GM19193 (cell line): ENCODE data around the gene COL4A1.

Experiments
- POLR2A ChIP-seq: IDR thresholded peaks from 4 replicates; pipeline ENCODE4 v1.6.1; 2011; ENCODE audit not compliant: insufficient read depth, insufficient read length; ENCODE audit errors: extremely low read depth

Gene COL4A1

DNA sequence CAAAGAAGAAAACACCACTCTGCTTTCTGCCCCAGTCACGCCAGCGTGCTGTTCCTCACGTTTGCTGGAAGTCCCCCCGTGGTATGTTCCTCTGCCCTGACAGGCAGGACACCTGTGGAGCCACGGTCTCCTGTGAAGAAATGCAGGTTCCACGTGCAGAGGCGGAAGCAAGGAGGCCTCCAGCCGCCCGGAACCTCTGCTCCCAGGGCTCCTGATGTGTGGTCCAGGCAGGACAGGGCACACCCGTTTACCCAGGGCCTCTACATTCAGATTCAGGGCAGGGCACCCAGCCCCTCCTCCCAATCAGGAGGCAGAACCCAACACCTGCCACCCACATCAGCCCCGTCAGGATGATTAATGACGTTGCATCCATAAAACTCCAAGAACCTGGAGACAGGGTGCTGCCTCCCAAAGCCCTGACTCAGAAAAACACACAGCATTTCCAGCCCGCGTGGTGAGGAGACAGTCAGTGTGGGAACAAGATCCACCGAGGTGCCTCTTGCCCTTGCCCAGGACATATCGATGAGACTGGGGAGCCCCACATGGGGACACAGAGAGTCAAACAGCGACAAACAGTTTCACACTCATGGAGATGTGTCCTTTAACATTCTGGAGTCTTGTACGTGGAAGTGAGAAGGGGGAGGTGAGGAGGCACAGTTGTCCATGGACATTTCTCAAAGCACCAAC lies 76.2 kb downstream of the COL4A1 start:
- no peak for TF ChIP-seq POLR2A

DNA sequence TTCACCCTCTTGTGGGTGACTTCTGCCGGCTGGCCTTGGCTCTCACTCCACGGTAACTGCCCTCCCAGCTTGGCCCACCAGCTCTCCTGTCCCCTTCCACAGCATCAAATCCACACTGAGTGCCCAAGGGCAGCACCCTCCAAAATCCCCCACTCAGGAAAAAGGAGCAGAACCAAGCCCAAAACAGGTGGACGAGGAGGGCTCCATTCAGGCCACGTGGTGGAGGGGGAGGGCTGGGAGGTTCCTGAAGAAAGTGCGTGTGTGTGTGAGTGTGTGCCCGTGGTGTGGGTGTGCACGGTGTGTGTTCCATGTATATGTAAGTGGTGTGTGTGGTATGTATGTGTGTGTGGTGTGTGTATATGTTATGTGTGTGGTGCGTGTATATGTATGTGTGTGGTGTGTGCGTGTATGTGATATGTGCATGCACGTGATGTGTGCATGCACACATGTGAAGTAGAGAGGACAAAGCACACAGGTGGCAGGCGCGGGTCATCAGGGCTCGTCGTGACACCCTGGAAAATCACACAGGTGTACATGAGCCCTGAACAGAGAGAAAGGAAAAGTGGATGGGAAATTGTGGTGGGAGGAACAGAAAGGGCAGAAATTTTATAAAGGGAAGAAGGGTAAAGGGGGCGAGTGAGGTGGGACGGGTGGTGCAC lies 76.9 kb downstream of the COL4A1 start:
- no peak for TF ChIP-seq POLR2A

DNA sequence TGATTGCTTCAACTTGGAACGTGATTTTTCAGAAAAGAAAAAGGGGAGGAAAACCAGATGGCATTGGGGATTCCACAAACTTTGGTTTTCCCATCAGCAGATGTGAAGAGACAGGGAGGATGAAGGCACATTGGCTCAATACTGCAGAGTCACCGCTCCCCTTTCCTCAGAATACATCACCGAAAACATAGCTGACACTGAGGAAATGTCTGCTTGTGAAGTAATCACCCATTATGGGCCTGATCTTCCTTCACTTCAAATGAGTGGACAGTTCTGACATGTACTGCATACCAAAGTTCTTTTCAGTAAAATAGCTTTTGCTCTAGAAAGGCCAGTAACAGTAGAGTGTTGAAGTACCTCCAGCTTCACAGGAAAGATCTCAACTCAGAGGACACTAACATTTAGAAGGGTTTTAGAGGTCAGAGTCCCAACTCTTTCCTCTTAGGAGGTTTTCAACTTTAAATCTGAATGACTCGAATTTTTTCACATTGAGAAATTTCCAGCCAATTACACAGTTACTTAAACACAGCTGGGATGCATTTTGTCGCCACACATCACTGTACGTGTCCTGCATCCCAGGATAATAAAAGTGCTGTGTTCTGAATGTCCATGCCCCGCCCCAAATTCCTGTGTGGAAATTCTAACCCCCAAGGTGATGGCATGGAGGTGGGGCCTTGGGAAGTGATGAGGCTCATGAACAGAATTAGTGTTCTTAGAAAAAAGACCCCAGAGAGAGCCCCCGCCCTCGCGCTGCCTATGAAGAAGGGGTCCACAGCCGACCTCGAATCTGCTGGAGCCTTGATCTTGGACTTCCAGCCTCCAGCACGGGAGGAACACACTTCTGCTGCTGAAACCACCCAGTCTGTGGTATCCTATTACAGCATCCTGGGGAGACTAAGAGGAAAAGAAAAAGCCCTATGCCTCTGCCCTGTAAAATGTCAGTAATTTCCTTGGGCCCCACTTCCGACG lies 77.7 kb downstream of the COL4A1 start:
- TF ChIP-seq POLR2A, result no peak

DNA sequence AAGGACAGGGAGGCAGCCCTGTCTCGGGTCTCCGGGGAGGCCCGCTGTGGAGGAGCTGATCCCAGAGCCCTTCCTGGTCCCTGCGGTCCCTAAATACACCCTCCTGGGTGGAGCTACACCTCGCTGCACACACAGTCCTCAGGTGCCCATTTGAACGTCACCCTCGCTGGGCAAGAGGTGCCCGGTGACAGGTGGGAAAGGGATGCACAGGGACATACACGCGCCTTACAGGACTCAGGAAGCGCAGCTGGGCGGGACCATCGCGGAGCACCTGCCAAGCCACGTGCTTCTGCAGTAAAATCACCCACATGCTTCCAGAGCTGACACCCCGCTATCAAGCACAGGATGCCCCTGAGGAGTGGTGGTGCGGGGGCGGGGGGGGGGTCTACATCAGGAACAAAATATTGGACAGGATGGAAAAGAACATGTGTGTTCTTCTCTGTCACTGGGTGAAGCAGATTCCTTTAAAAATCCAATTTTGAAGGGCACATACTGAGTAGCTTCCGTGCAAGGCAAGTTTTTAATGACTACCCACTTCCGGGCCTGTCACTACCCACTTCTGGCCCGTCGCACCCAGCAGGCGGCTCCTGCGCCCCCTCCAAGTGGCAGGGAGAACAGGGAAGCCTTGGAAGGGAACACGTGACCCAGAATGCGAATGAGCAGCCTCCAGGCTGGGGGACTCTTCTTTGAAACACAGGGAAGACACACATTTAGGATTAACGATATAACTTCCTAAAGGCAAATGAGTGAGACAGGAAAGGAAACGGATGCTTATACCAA lies 78.9 kb downstream of the COL4A1 start:
- TF ChIP-seq POLR2A, result no peak

DNA sequence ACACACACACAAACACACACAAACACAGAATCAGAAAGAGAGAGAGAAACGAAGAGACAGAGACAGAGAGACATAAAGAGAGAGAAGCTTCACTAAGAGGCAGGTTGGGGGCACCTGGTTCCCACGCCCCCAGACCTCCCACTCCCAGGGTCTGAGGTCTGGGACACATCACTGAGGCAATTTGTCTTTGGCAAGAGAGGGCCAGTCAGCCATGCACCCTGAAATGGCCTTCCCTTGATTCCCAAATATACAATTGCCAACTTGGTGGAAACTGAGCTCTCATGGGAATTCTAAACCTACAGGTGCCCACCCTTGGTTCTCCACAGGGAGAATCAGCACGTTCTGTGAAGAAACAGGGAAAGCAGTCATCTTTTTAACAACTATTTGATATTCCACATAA lies 79.5 kb downstream of the COL4A1 start:
- no peak for TF ChIP-seq POLR2A

DNA sequence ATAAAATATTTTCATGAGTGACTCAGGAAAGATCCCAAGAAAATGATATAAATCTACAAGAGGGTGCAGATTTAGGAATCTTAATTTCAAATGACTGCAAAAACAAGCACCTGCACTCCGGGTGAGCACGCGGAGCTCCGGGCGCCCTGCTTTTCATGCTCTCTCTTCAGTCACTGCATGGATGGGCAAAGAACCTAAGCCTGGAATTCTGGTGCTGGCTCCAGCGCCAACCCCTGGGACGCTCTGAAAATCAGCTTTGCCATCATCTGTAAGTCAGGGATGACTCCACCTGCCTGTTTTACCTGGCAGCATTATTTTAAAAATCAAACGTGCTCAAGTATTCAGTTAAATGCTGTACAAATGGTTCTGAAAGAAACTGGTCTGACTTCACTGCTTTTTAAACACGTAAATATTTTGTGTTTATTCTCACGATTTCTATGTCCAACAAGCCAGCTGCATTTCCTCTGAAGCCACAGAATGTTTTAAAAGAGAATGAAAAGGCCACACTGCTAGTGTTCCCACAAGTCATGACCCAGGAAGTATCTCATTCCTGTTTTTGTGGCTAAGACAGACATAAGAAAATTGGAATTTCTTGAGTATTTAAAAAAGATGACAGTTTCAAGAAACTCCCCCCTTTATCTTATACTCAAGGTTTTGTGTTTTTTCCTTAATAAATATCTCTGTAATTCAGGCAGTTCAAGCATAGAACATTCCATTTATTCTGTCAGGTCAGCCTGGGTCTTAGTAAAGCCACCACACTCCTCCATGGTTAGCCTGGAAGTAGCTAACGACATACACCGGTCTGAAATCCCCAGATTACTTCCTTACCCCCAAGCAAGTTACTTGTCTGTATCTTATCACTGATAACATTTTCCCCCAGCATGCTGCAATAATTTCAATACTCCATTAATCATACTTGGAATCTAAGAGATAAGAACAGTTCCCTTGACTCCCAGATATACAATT lies 81.1 kb downstream of the COL4A1 start:
- no peak for TF ChIP-seq POLR2A

DNA sequence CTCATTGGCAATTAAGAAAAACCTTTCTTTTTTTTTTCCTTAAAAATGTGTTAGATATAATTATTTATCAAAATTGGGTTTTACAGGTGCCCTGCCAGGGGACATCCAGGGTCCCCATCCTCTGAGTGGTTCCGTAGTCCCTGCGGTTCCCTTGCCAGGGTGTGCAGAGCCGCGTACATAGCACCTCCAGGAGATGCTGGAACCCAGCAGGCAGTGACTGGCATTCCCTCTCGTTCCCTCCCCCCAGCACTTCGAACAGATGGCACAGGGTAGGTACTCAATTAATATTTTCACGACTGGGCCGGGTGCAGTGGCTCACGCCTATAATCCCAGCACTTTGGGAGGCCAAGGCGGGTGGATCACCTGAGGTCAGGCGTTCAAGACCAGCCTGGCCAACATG lies 82.0 kb downstream of the COL4A1 start:
- TF ChIP-seq POLR2A, result no peak

DNA sequence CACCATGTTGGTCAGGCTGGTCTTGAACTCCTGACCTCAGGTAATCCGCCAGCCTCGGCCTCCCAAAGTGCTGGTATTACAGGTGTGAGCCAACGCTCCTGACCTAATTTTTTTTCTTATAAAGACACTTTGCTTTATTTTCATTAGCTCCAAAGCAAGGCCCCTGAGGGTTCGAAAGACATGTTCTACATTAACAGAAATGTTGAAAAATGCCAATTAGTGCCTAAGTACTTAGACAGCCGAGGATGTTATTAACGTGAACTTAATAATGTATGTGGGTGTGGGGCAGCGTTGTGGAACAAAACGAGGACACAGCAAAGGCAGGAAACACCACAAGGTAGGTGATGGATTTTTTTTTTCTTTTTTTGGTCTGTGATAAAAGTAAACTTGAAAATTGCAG lies 82.4 kb downstream of the COL4A1 start:
- TF ChIP-seq POLR2A, result no peak

DNA sequence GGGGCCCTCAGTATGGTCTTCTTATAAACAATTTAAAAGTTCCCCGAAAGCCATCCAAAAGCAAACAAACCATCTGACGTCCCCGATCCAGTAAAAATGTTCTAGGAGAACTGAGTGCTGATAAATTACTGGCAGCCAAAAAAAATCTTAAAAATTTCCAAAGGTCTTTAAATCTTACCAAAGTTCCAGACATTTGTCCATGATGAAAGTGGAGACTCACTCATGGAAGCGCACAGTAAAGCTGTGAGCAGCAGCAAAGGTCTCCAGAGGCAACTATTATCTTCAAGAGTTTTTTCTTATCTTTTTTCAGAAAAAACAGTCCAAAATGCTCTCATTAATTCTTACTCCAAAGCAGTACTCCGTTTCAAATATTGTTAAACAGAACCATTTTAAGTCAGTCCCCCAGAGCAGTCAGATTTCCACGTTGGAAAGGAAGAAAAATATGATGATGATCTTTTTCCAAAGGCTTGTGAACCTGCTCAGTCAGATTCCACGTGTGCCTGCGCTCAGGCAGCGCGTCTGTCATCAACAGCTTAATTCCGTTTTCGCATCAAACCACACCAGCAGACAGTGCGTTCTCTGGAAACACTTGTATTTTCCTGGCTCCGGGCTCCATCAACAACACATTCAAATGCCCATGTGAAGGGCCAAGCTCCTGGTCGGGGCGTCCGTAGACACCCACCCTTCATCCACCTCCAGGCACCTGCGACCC lies 85.4 kb downstream of the COL4A1 start:
- no peak for TF ChIP-seq POLR2A

DNA sequence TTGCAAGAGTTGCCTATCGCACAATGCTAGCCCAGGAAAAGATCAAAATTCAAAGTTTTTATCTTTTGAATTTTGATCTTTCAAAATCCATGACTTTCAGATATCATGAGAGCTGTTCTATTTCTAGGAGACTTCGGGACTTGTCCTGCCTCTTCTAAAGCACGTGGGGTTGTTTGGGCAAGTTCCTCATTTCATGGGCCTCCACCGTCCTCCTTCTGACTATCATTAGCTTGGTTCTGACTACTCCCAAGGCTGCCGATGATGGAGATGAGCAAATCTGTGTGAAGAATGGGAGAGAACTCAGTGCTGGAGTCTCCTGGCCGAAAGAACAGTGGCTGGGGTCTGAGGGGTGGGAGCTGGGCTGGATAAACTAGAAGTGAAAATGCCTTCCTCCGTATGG lies 86.5 kb downstream of the COL4A1 start:
- TF ChIP-seq POLR2A, result no peak

DNA sequence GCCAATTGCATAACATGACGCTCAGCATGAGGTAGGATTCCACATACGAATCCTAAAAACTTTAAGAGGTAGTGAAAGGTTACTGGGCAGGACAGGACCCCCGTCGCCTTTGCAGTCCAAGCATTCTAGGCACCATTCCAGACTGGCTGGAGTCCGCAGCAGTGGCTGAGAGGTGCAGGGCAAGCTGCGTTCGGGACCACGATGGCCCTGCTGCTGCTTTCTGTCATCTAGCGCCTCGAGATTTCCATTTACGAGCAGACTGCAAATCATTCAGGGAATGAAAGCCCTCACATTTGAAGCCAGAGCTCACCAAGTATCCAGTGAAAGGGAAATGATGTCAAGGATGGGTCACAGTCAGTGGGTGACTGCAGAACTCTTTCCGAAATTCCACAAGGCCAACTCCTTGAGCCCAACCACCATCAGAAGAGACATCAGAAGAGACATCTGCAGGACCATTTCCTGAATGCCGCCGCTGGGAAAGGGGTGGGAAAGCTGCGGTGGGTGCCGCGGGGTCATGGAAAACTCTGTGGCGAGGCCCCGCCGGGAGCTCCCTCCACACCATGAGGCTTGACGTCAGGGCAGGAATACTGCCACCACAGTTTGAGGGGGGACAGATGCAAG lies 88.3 kb downstream of the COL4A1 start:
- TF ChIP-seq POLR2A, result no peak

DNA sequence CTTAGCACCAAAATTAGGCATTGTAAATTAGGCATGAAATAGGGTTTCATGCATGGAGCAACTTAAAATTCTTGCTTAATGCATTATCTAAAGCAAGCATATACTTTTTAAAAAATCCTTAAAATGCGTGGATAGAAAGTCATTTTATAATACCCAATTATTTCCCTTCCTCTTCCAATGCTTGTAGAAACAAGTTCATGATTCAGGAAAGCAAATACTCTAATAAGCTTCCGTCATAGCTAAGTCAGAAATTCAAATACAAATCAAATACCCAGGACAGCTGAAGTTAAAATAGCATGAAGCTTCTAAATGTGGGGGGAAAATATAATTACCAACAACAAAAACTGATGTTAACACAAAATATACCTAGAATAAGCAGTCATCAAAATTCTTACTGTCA lies 89.1 kb downstream of the COL4A1 start:
- TF ChIP-seq POLR2A, result no peak

DNA sequence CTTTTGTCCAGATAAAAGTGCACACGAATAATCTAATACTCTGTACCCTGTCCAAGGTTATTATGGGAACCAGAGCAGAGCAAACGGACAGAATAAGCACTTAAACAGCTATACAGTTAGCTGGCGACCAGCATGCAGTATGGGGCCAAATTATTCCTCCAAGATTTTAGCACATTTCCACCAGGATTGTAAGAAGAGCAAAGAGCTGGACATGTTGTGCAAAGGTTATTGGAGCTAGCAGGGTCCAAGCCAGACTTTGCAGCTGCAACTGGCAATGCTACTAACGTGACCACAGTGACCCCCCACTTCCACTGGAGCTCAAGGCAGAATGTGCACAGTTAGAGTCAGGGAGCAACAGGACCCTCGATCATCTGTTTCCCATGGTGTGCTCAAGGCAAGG lies 89.9 kb downstream of the COL4A1 start:
- TF ChIP-seq POLR2A, result no peak
